Activated B cell treated with CpG ODN at 0.5 μM for 24 hours (primary cell): ENCODE measurements around the gene PCDHGA3. TPM values are rescaled to one million over a fixed set of nuclear protein-coding genes. Genes with fewer than 3 reads are reported as not detected.
"Not testable (repeated sequence)": the region's sequence is repeated elsewhere in the genome, so short reads cannot be mapped to it uniquely, and the experiment has no call there.

Experiments
- ATAC-seq: fragments of 200-7000 bp; cut with Tn5 transposase; one replicate; pipeline ENCODE4 v1.10.0; 2021; ENCODE audit warnings: low read depth, mild to moderate bottlenecking, moderate library complexity
- CTCF ChIA-PET: fragments of 350-600 bp; sonication (Branson Sonifier 250); formaldehyde crosslinking; loops from one replicate; lab custom pipeline; 2021; ENCODE audit warnings: antibody characterized with exemption; lab: Charles Lee
- POLR2A ChIA-PET: fragments of 350-600 bp; sonication (Branson Sonifier 250); formaldehyde crosslinking; loops from one replicate; lab custom pipeline; 2021; ENCODE audit warnings: antibody characterized with exemption; lab: Charles Lee
- DNase-seq: peaks from one replicate; pipeline ENCODE4 v3.0.0; 2022
- H3K27ac Mint-ChIP-seq: one replicate; pipeline ENCODE4 v1.8.0; 2020; ENCODE audit warnings: mixed read lengths
- H3K27me3 Mint-ChIP-seq: one replicate; pipeline ENCODE4 v1.8.0; 2021; ENCODE audit warnings: mixed read lengths
- H3K36me3 Mint-ChIP-seq: one replicate; pipeline ENCODE4 v1.8.0; 2021; ENCODE audit warnings: low read depth, mixed read lengths
- H3K4me1 Mint-ChIP-seq: one replicate; pipeline ENCODE4 v1.8.0; 2021; ENCODE audit warnings: mixed read lengths
- H3K4me3 Mint-ChIP-seq: one replicate; pipeline ENCODE4 v1.8.0; 2020; ENCODE audit warnings: mild to moderate bottlenecking, mixed read lengths
- H3K9me3 Mint-ChIP-seq: one replicate; pipeline ENCODE4 v1.8.0; 2020; ENCODE audit warnings: mixed read lengths
- CTCF ChIP-seq: fragments of 200-600 bp; IDR thresholded peaks from one replicate; pipeline ENCODE4 v1.8.0; 2022; ENCODE audit warnings: antibody characterized with exemption, mild to moderate bottlenecking
- intact Hi-C: fragments of 100-400 bp; cut with micrococcal nuclease; formaldehyde crosslinking; loops from one replicate; pipeline ENCODE4 v1.15.1; 2024
- total RNA-seq: library from RNA; stranded (reverse); gene quantifications from 2 replicates; pipeline ENCODE4 v1.2.3, GENCODE V29; 2022

Gene PCDHGA3
- total RNA-seq, 1 donor from 2014 or later = 0.20 TPM

GRCh38 chr5:141388661-141389060 is 45.0 kb downstream of the PCDHGA3 start:
- ChIA-PET POLR2A (no interaction called here), CTCF (no interaction called here)
- intact Hi-C loops = no loop called here
- Mint-ChIP-seq H3K36me3 (peaks cover 2% of the 10 kb centered on the region), H3K9me3 (peaks cover 29% of the 10 kb centered on the region), H3K4me3 (no peak overlapping the region), H3K27me3 (peaks cover 60% of the 10 kb centered on the region), H3K27ac (no peak overlapping the region), H3K4me1 (no peaks in the 10 kb centered on the region)
- TF ChIP-seq CTCF = no peak
- DNase-seq (no peak), ATAC-seq (no peak)

- ChIA-PET CTCF (no interaction called here), POLR2A (no interaction called here)
- Mint-ChIP-seq H3K4me1 (no peaks in the 10 kb centered on the region), H3K4me3 (no peak overlapping the region), H3K36me3 (peaks cover 2% of the 10 kb centered on the region), H3K27me3 (peaks cover 58% of the 10 kb centered on the region), H3K9me3 (peaks cover 25% of the 10 kb centered on the region), H3K27ac (no peak overlapping the region)
- DNase-seq = no peak
- intact Hi-C loops = no loop called here
- no peak for ATAC-seq
- TF ChIP-seq CTCF = no peak
Measured at GRCh38 chr5:141389153-141390042, 45.8 kb downstream of the PCDHGA3 start.

- POLR2A ChIA-PET = no interaction called here
- H3K27ac Mint-ChIP-seq = no peak within 1 kb of the TSS
- no peak for TF ChIP-seq CTCF
- peaks cover 19% of the 10 kb centered on the region for H3K9me3 Mint-ChIP-seq
- H3K4me3 Mint-ChIP-seq = no peak within 1 kb of the TSS
- peaks cover 54% of the 10 kb centered on the region for H3K27me3 Mint-ChIP-seq
- H3K36me3 Mint-ChIP-seq = peaks cover 2% of the 10 kb centered on the region
- CTCF ChIA-PET = interaction anchor here (1.2 kb wide), 1 partner anchor 175 kb away, joined by 3 read pairs; no protein-coding TSS in a partner anchor
- DNase-seq = no peak
- H3K4me1 Mint-ChIP-seq = no peaks in the 10 kb centered on the region
- intact Hi-C loops = no loop called here
- no peak for ATAC-seq
Measured at GRCh38 chr5:141392429-141393198, 49.0 kb downstream of the PCDHGA3 start, which contains the start of gene PCDHGA8. TSS of gene PCDHGA8 (plus strand) at chr5:141392633. CDS start at chr5:141392814, 181 bp downstream.

GRCh38 chr5:141393267-141393666 is 49.6 kb downstream of the PCDHGA3 start:
- no peak overlapping the region for H3K4me3 Mint-ChIP-seq
- intact Hi-C loops = no loop called here
- peaks cover 19% of the 10 kb centered on the region for H3K9me3 Mint-ChIP-seq
- no peaks in the 10 kb centered on the region for H3K4me1 Mint-ChIP-seq
- CTCF ChIA-PET = no interaction called here
- TF ChIP-seq CTCF = no peak
- ATAC-seq = no peak
- POLR2A ChIA-PET = no interaction called here
- H3K27me3 Mint-ChIP-seq = peaks cover 53% of the 10 kb centered on the region
- DNase-seq = no peak
- H3K27ac Mint-ChIP-seq = no peak overlapping the region
- peaks cover 2% of the 10 kb centered on the region for H3K36me3 Mint-ChIP-seq

GRCh38 chr5:141394401-141395187 is 51.0 kb downstream of the PCDHGA3 start:
- POLR2A ChIA-PET, H3K4me3 Mint-ChIP-seq, H3K4me1 Mint-ChIP-seq, intact Hi-C loops, H3K36me3 Mint-ChIP-seq, H3K27ac Mint-ChIP-seq, DNase-seq, ATAC-seq: not testable (repeated sequence)
- Mint-ChIP-seq H3K27me3 (peaks cover 52% of the 10 kb centered on the region), H3K9me3 (peaks cover 22% of the 10 kb centered on the region)
- CTCF ChIA-PET = interaction anchor here (1.1 kb wide), 1 partner anchor 25 kb away, joined by 3 read pairs; the partner anchor contains the start of gene PCDHGB3
